Astrocyte (in vitro differentiated cells and primary cell): ENCODE measurements around the gene ARHGAP21.

Source experiments
- CTCF ChIP-seq: IDR thresholded peaks from 2 replicates; pipeline ENCODE4 v1.5.1; 2011; ENCODE audit warnings: low read depth, mild to moderate bottlenecking, inconsistent platforms, low read length, moderate library complexity; ENCODE audit not compliant: insufficient read depth
- EZH2 ChIP-seq: IDR thresholded peaks from 2 replicates; pipeline ENCODE4 v1.6.1; 2012; ENCODE audit warnings: mild to moderate bottlenecking, low read length, inconsistent platforms; ENCODE audit not compliant: insufficient read depth

GRCh38 chr10:24643679-24644209 is 79.9 kb downstream of the ARHGAP21 start:
- no peak for TF ChIP-seq CTCF
- no peak for TF ChIP-seq EZH2
